WTC11 (cell line): Measurements from ENCODE around the gene FBXO2.

ENCODE experiments used
- CBFB ChIP-seq: sonication (generic); formaldehyde crosslinking; IDR thresholded peaks from 2 replicates; pipeline ENCODE4 v1.8.1; 2022; ENCODE audit warnings: mild to moderate bottlenecking, low read depth, missing genetic modification reagents
- CREB1 ChIP-seq: sonication (generic); formaldehyde crosslinking; IDR thresholded peaks from 2 replicates; pipeline ENCODE4 v1.8.0; 2023; ENCODE audit warnings: mild to moderate bottlenecking, missing genetic modification reagents
- ZBTB21 ChIP-seq: sonication (generic); formaldehyde crosslinking; IDR thresholded peaks from 2 replicates; pipeline ENCODE4 v1.8.1; 2023; ENCODE audit warnings: mild to moderate bottlenecking, missing genetic modification reagents, borderline replicate concordance
- ZNF138 ChIP-seq: sonication (generic); formaldehyde crosslinking; conservative IDR thresholded peaks from 2 replicates; pipeline ENCODE4 v1.8.1; 2022; ENCODE audit warnings: mild to moderate bottlenecking, moderate library complexity, missing genetic modification reagents
- TF ChIP-seq, protein P1 (sequence below): sonication (generic); formaldehyde crosslinking; IDR thresholded peaks from 2 replicates; pipeline ENCODE4 v1.8.1; 2023; ENCODE audit warnings: mild to moderate bottlenecking, missing genetic modification reagents, borderline replicate concordance
- TF ChIP-seq, protein P2 (sequence below): fragments of 200-600 bp; IDR thresholded peaks from 2 replicates; pipeline ENCODE4 v1.8.0; 2022; ENCODE audit warnings: antibody characterized with exemption
- TF ChIP-seq, protein P3 (sequence below): fragments of 250-450 bp; sonication (Bioruptor Pico); IDR thresholded peaks from 2 replicates; pipeline ENCODE4 v1.9.0; 2021; ENCODE audit warnings: mild to moderate bottlenecking

DNA sequence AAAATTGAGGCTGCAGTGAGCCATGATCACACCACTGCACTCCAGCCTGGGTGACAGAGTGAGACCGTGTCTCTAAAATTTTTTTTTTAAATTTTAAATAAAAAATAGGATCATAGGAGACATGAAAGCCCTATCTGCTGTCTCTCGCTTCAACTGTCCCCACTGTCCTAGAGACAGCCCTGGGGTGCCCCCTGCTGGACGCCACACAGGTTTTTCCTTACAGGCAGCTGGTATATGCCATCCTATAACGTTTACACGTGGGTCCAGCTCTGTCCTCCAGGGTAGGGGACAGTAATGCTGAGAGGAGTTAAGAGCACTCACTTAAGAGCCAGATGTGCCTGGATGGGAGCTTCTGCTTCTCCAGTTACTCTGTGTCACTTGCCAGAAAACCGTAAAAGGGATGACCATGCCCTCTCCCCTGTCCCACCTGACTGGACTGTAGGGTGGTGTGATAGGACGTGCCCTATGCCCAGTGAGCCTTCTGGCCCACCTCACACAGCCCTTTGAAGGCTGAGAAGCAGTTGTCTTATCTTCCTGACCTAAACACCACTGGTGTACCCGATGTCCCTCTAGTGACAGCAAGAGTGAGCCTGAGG, 8.5 kb downstream of the FBXO2 start:
- TF ChIP-seq CBFB (CRISPR knock-in tag) (no peak), ZBTB21 (CRISPR knock-in tag) (no peak), ZNF138 (CRISPR knock-in tag) (no peak), CREB1 (CRISPR knock-in tag) (no peak)
- TF ChIP-seq, protein P1, sequence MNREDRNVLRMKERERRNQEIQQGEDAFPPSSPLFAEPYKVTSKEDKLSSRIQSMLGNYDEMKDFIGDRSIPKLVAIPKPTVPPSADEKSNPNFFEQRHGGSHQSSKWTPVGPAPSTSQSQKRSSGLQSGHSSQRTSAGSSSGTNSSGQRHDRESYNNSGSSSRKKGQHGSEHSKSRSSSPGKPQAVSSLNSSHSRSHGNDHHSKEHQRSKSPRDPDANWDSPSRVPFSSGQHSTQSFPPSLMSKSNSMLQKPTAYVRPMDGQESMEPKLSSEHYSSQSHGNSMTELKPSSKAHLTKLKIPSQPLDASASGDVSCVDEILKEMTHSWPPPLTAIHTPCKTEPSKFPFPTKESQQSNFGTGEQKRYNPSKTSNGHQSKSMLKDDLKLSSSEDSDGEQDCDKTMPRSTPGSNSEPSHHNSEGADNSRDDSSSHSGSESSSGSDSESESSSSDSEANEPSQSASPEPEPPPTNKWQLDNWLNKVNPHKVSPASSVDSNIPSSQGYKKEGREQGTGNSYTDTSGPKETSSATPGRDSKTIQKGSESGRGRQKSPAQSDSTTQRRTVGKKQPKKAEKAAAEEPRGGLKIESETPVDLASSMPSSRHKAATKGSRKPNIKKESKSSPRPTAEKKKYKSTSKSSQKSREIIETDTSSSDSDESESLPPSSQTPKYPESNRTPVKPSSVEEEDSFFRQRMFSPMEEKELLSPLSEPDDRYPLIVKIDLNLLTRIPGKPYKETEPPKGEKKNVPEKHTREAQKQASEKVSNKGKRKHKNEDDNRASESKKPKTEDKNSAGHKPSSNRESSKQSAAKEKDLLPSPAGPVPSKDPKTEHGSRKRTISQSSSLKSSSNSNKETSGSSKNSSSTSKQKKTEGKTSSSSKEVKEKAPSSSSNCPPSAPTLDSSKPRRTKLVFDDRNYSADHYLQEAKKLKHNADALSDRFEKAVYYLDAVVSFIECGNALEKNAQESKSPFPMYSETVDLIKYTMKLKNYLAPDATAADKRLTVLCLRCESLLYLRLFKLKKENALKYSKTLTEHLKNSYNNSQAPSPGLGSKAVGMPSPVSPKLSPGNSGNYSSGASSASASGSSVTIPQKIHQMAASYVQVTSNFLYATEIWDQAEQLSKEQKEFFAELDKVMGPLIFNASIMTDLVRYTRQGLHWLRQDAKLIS (CRISPR knock-in tag) = no peak
- TF ChIP-seq, protein P2, sequence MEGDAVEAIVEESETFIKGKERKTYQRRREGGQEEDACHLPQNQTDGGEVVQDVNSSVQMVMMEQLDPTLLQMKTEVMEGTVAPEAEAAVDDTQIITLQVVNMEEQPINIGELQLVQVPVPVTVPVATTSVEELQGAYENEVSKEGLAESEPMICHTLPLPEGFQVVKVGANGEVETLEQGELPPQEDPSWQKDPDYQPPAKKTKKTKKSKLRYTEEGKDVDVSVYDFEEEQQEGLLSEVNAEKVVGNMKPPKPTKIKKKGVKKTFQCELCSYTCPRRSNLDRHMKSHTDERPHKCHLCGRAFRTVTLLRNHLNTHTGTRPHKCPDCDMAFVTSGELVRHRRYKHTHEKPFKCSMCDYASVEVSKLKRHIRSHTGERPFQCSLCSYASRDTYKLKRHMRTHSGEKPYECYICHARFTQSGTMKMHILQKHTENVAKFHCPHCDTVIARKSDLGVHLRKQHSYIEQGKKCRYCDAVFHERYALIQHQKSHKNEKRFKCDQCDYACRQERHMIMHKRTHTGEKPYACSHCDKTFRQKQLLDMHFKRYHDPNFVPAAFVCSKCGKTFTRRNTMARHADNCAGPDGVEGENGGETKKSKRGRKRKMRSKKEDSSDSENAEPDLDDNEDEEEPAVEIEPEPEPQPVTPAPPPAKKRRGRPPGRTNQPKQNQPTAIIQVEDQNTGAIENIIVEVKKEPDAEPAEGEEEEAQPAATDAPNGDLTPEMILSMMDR = peak; percentile 84
- TF ChIP-seq, protein P3, sequence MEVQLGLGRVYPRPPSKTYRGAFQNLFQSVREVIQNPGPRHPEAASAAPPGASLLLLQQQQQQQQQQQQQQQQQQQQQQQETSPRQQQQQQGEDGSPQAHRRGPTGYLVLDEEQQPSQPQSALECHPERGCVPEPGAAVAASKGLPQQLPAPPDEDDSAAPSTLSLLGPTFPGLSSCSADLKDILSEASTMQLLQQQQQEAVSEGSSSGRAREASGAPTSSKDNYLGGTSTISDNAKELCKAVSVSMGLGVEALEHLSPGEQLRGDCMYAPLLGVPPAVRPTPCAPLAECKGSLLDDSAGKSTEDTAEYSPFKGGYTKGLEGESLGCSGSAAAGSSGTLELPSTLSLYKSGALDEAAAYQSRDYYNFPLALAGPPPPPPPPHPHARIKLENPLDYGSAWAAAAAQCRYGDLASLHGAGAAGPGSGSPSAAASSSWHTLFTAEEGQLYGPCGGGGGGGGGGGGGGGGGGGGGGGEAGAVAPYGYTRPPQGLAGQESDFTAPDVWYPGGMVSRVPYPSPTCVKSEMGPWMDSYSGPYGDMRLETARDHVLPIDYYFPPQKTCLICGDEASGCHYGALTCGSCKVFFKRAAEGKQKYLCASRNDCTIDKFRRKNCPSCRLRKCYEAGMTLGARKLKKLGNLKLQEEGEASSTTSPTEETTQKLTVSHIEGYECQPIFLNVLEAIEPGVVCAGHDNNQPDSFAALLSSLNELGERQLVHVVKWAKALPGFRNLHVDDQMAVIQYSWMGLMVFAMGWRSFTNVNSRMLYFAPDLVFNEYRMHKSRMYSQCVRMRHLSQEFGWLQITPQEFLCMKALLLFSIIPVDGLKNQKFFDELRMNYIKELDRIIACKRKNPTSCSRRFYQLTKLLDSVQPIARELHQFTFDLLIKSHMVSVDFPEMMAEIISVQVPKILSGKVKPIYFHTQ (CRISPR knock-in tag) = no peak
